ENCODE results near the gene DRD3.

- TF ChIP-seq, protein P1, sequence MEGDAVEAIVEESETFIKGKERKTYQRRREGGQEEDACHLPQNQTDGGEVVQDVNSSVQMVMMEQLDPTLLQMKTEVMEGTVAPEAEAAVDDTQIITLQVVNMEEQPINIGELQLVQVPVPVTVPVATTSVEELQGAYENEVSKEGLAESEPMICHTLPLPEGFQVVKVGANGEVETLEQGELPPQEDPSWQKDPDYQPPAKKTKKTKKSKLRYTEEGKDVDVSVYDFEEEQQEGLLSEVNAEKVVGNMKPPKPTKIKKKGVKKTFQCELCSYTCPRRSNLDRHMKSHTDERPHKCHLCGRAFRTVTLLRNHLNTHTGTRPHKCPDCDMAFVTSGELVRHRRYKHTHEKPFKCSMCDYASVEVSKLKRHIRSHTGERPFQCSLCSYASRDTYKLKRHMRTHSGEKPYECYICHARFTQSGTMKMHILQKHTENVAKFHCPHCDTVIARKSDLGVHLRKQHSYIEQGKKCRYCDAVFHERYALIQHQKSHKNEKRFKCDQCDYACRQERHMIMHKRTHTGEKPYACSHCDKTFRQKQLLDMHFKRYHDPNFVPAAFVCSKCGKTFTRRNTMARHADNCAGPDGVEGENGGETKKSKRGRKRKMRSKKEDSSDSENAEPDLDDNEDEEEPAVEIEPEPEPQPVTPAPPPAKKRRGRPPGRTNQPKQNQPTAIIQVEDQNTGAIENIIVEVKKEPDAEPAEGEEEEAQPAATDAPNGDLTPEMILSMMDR (IDR thresholded peaks at IDR 0.05; ENCODE audit: insufficient read depth, low read length): no peak
- no peak for TF ChIP-seq POLR2AphosphoS5 (IDR thresholded peaks at IDR 0.05; ENCODE audit: low read depth)
- no peak for TF ChIP-seq GABPA (IDR thresholded peaks at IDR 0.05; ENCODE audit: low read depth)
- no peak for TF ChIP-seq REST (IDR thresholded peaks at IDR 0.05; ENCODE audit: insufficient replicate concordance, low read depth)
Observed at GRCh38 chr3:114221165-114221880, 42.5 kb upstream of the DRD3 start.
